ENCODE results near the gene TM9SF2.
"Not testable (repeated sequence)": the region's sequence is repeated elsewhere in the genome, so short reads cannot be mapped to it uniquely, and the experiment has no call there.

Gene TM9SF2

DNA sequence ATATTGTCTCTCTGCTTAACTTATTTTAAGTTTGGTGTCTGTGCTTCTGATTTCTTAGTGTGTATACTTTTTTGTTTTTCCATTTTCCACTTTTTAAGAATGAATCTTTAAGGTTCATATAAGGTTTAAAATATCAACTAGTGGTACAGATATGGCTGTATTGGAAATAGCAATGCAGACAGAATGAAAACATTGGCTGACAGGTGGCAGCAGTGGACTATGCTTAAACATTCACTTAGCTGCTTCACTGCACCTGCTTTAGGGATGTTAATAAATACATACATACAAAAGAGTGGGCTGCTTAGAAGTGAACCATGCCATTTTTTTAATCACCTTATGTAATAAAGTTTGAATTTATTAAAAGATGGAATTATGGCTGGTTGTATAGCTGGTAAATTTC is 27.3 kb downstream of the TM9SF2 start:
- DNase-seq (ENCODE audit: low read depth in 2 of 2, low spot score in 1 of 2) = no peak

DNA sequence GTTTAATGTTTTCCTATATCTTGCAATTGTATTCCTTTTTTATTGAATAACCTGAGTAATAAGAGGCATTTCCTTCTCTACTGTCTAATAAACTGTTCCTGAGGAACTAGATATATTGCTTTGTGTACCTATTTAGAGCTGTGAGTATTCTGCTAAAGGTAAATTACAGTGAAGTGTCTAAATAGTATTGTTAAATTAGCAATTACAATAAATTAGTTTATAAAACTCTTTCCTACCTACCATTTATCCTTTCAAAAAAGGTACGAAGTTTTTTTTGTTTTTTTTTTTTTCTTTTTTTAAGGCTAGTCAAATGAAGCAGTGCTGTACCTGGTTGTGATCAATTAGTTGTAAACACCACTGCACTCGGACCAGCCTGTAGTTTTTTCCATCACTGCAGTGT is 34.8 kb downstream of the TM9SF2 start:
- DNase-seq (ENCODE audit: low read depth in 2 of 2, low spot score in 1 of 2) = no peak

- DNase-seq (ENCODE audit: low read depth in 2 of 2, low spot score in 1 of 2) = no peak
Observed at GRCh38 chr13:99540530-99540929, 39.3 kb downstream of the TM9SF2 start.

DNA sequence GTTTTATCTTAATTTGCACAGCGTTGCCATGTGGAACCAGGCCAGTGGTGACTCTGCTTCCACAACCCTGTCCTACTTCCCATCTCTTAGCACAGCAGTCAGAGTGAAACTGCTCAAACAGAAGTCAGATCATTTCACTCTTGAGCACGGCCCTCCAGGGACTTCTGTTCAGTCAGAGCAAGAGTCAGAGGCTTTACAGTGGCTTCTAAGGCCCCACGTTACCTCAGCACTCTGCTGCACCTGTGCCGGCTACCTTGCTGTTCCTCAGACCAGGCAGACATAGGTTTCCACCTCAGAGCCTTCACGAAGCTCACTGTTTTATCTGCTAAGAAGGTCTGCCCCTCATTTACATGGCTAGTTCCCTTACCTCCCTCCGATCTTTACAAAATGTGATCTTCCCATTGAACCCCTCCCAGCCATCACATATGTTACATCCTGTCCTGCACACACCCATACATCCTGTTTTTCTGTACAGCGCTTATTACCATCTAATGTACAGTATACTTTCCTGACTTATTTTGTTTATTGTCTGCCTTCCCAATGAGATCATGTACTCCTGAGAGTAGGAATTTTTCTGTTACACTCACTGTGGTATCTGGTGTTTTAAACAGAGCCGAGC is 41.6 kb downstream of the TM9SF2 start:
- DNase-seq (ENCODE audit: low read depth in 2 of 2, low spot score in 1 of 2) = no peak

GRCh38 chr13:99545361-99545760 is 44.1 kb downstream of the TM9SF2 start:
- no peak for DNase-seq (ENCODE audit: low read depth in 2 of 2, low spot score in 1 of 2)

DNA sequence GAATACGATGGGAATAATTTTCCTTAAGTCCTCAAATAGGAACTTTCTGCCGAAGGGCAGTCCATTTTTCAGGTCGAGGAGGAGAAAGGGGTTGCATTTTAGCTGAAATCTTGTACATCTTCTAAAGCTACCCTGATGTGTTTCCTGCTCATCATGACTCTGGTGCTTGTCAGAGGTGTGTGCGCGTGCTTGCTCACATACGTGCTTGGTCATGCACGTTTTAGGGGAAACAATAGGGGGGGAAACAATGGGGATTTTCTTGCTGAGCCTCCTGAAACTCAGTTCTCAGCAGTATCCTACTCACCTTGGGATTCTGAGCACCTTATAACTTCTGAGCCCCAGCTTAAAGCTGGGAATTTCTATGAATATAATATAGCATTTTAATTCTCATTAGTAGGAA is 44.7 kb downstream of the TM9SF2 start:
- no peak for DNase-seq (ENCODE audit: low read depth in 2 of 2, low spot score in 1 of 2)

DNA sequence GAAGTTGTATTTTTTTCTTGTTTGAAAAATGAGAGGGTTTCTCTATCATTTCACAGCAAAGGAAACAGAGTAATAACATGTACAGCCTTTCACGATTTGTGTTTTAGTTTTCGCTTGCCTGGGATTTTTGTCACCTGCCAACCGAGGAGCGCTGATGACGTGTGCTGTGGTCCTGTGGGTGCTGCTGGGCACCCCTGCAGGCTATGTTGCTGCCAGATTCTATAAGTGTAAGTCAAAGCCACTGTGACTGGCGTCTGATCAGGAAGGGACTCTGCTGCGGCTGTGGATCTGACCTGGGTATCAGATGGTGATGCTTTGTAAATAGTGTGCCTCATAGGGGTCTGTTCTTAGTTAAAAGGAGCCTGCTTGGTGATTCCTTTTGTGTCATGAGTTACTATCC is 45.6 kb downstream of the TM9SF2 start:
- no peak for DNase-seq (ENCODE audit: low read depth in 2 of 2, low spot score in 1 of 2)

DNA sequence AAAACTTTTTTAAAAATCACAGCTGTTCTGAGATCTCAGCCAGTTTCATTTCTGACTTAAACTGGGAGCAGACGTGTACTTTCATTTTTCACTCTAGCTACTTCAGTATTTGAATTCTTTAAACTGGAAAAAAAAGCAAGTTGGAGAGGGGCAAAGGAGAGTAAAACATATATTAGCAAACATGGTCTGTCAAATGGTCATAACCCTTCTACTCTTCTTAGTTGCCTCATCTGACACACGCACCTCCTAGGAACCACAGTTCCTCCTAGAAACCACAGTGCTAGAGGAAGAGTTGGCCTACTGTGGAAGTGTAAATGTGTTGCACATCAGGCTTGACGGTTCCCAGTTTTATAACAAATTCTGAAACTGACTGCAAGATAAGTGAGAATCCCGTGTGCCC is 47.2 kb downstream of the TM9SF2 start:
- DNase-seq (ENCODE audit: low read depth in 2 of 2, low spot score in 1 of 2) = no peak

DNA sequence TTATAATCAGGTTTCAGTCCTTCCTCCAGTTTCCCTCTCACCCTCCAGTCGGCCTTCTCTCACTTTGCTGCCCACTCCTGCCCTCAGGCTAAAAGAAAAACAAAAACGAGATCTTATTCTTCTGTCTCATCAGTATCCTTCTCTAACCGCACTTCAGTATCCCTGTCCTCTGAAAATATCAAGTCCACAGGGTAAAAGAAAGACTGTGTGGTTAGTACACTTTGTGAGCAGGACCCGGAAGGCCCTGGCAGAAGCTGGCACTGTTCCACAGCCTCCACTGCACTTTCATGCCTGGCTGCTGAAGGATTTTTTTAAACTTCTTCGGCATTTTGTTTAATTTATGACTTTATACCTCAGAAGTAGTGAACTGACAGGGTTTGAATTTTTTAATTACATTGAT is 51.8 kb downstream of the TM9SF2 start:
- DNase-seq (ENCODE audit: low read depth in 2 of 2, low spot score in 1 of 2) = no peak

DNA sequence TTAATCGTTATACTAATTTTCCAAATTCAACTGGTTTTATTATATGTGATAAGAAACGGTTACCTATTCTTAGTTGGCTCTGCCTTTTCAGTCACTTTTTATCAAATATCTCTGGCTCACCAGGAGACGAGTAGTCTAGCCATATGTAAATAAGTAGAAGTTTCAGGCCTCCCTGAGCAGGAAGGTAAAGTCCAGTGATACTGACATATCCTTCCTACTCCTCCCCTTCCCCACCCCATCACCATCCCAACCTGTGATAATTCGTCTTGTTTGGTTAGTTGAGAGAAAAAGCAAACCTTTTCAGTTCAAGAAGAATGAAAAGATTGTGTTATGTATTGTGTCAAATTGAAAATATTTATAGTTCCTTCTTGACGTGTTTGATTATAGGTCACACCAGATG is 53.9 kb downstream of the TM9SF2 start:
- DNase-seq (ENCODE audit: low read depth in 2 of 2, low spot score in 1 of 2) = no peak

DNA sequence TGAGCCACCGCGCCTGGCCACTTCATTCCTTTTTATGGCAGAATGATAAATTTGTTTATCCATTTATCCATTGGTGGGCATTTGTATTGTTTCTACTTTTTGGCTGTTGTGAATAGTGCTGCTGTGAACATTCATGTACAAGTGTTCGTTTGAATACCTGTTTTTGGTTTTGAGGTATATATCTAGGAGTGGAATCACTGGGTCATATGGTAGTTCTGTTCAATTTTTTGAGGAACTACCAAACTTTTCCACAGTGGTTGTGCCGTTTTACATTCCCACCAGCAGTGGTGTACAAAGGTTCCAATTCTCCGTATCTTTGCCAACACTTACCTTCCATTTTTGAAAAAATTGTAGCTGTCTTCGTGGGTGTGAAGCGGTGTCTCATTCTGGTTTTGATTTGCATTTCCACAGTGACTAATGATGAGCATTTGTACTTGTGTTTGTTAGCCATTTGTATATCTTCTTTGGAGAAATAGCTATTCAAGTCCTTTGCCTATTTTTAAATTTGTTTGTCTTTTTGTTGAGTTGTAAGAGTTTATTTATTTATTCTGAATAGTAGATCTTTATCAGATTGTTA is 55.7 kb downstream of the TM9SF2 start:
- DNase-seq (ENCODE audit: low read depth in 2 of 2, low spot score in 1 of 2) = no peak

- DNase-seq (ENCODE audit: low read depth in 2 of 2, low spot score in 1 of 2) = no peak
Observed at GRCh38 chr13:99558570-99559180, 57.4 kb downstream of the TM9SF2 start.

- DNase-seq (ENCODE audit: low read depth in 2 of 2, low spot score in 1 of 2) = no peak
Observed at GRCh38 chr13:99559560-99559959, 58.3 kb downstream of the TM9SF2 start.

GRCh38 chr13:99563404-99563803 is 62.1 kb downstream of the TM9SF2 start:
- no peak for DNase-seq (ENCODE audit: low read depth in 2 of 2, low spot score in 1 of 2)

DNA sequence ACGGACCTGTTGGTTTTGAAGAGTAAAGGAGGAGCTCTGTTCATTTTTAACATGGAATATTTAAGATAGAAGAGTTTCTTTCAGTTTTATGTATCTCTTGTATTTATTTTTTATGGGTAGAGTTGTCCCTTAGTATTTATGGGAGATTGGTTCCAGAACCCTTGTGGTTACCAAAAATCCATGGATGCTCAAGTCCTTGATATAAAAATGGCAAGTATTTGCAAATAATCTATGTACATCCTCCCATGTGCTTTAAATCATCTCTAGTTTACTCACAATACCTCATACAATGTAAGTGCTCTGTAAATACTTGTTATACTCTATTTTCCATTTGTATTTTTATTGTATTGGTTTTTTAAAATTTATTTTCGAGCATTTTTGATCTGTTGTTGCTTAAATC is 63.1 kb downstream of the TM9SF2 start:
- DNase-seq (ENCODE audit: low read depth in 2 of 2, low spot score in 1 of 2) = no peak

DNA sequence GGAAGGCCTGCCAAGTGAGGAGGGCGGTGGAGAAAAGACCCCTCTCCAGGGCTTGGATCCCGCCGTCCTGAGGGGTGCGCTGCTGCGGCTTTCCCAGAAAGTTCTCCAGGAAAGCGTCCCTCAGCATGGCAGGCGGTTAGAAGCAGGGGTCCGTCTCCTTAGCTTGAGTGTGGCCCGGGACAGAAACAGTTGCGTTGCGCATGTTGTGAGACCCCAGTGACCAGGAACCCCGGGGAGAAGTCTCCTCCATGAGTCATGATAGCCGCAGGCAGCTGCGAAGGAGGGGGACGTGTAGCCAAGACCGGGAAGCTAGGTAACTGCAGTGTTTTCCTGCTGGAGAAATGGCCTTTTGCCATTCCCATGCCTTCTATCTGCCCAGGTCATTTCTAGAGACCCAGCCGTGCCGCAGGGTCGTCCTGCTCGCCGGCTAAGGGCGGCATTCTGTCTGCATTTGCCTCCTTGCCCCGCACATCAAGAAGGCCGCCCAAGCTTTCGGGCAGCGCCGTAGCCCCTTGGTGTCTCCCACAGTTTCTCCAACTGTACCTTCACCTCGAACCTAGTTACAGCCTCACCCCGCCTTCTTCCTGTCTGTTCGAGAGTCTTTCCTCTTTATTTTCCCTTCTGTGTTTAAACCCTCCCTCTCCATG is 64.3 kb downstream of the TM9SF2 start:
- no peak for DNase-seq (ENCODE audit: low read depth in 2 of 2, low spot score in 1 of 2)

DNA sequence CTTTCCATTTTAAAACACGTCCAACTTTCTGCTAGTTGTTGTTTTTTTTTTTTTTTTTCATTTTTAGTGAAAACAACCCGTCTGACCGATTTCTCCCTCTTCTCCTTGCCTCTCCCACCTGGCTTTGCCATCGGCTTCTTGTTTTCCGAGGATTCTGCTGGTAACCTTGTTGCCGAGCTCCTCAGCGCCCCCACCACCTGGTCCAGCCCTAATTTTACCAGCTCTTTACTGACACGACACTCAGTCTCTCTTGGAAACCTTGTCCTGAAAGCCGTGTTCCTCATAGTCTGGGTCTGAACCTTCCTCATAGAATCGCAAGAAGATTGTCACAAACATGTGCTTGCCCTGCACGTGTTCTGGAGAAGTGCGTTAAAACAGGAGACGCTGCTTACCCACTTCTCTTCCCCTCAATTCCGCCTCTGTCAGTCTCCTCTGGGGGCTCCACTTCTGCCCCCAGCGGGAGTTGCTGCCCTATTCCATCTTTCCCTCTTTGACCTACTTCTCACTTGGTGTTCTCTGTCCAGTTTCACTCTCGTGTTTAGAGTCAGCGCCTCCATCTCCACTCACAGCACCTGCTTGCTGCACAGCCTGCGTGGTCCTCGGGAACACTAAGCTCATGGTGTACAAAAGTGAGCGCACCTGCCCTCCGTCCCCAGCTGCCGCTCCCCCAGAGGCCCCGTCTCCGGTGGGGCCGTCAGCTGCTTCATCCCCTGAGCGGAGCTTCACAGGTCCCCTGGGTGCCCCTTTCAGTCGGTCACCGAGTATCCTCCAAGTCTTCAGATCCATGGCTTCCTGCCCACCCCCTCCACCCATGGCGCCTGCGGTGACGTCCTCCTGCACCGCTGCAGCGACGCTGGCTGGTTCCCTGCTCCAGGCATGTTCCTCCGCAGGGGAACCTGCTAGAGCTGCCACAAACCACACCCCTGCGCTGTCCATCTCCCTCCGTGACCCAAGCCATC is 65.1 kb downstream of the TM9SF2 start:
- DNase-seq (ENCODE audit: low read depth in 2 of 2, low spot score in 1 of 2) = no peak

- DNase-seq (ENCODE audit: low read depth in 2 of 2, low spot score in 1 of 2) = not testable (repeated sequence)
Observed at GRCh38 chr13:99568901-99569300, 67.6 kb downstream of the TM9SF2 start.

- DNase-seq (ENCODE audit: low read depth in 2 of 2, low spot score in 1 of 2) = no peak
Observed at GRCh38 chr13:99572131-99572530, 70.9 kb downstream of the TM9SF2 start.

DNA sequence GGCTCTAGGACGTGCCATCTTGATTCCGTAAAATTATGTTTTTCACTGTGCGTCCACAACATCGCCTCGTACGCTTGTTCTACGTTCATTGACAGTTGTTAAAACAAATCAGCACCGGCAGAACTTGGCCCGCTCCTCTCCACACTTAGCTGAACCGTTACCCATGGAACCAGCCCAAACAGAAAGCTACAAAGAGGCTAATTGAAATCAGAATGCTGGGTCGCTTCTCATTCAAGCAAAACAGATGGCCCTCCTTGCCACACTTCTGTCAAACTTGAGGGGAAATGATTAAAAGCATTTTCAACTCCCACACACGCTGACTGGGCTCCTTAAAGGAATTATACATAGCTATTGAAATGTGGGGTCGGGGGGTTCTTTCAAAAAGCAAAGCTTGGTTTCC is 71.6 kb downstream of the TM9SF2 start:
- no peak for DNase-seq (ENCODE audit: low read depth in 2 of 2, low spot score in 1 of 2)

DNA sequence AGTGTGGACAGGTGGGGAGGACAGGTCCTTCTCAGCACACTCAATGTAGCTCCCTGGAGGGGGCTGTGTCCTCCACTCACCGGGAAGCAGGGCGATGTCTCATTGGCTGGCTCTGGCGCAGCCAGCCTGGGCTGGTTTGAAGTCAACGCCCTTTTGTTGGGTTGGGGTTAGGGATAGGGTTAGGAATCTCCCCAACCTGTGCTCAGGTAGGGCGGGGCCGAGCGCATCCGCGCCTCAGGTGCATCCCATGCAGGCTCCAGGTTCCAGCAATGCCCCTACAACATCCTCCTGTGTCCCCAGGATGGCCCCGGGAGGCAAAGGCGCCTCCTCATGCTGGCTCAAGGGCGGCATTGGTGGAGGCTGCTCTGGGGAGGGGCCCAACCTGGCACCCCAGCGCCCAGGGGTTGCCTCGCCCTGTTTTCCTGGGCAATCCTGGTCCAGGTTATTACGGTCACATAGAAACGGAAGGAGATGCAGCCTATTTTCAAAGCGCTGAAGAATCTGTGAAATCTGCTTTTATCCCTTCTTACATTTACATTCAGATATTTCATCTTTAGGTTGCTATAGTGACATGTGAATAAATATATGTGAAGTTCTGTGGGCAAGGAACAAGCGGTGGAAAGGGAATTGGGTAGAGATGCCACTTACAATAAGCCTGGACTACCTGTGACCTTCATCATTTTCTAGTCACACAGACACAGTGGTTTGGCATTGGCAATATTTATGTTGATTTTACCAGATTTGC is 74.3 kb downstream of the TM9SF2 start:
- DNase-seq (ENCODE audit: low read depth in 2 of 2, low spot score in 1 of 2) = no peak
